Neural progenitor cell (in vitro differentiated cells): ENCODE data around the gene PRKCE. TPM values are rescaled to one million over a fixed set of nuclear protein-coding genes. Genes with fewer than 3 reads are reported as not detected.

Experiments used
- DNase-seq: peaks from one replicate; pipeline ENCODE4 v3.0.0-alpha.2; 2016; ENCODE audit warnings: low spot score
- H2AFZ ChIP-seq: fragments of 200-600 bp; sonication (generic); replicated peaks from 2 replicates; pipeline ENCODE4 v1.6.1; 2016; ENCODE audit warnings: antibody characterized with exemption
- H3F3A ChIP-seq: fragments of 200-600 bp; sonication (generic); 2 replicates; pipeline ENCODE4 v1.6.1; 2016; ENCODE audit warnings: antibody characterized with exemption, low read depth
- H3K27ac ChIP-seq: fragments of 200-600 bp; sonication (generic); 2 replicates; pipeline ENCODE4 v1.5.1; 2016; ENCODE audit warnings: mild to moderate bottlenecking
- H3K27me3 ChIP-seq: fragments of 200-600 bp; sonication (generic); 2 replicates; pipeline ENCODE4 v1.6.1; 2016; ENCODE audit warnings: mild to moderate bottlenecking, moderate library complexity
- H3K36me3 ChIP-seq: fragments of 200-600 bp; sonication (generic); 2 replicates; pipeline ENCODE4 v1.5.1; 2016
- H3K4me1 ChIP-seq: fragments of 200-600 bp; sonication (generic); 2 replicates; pipeline ENCODE4 v1.6.1; 2016; ENCODE audit warnings: mixed run types
- H3K4me2 ChIP-seq: fragments of 200-600 bp; sonication (generic); 2 replicates; pipeline ENCODE4 v1.6.1; 2016
- H3K4me3 ChIP-seq: fragments of 200-600 bp; sonication (generic); 2 replicates; pipeline ENCODE4 v1.5.1; 2016
- H3K79me2 ChIP-seq: fragments of 200-600 bp; sonication (generic); 2 replicates; pipeline ENCODE4 v1.6.1; 2016; ENCODE audit warnings: low read depth
- H3K9ac ChIP-seq: fragments of 200-600 bp; sonication (generic); 2 replicates; pipeline ENCODE4 v1.6.1; 2016
- H3K9me3 ChIP-seq: fragments of 200-600 bp; sonication (generic); 2 replicates; pipeline ENCODE4 v1.5.1; 2016; ENCODE audit warnings: low read depth
- H4K20me1 ChIP-seq: fragments of 200-600 bp; sonication (generic); 2 replicates; pipeline ENCODE4 v1.6.1; 2016; ENCODE audit warnings: low read depth
- H3K27ac Mint-ChIP-seq: 3 replicates; pipeline ENCODE4 v1.8.0; 2021; ENCODE audit warnings: mixed read lengths
- H3K27me3 Mint-ChIP-seq: 2 replicates; pipeline ENCODE4 v1.8.0; 2022; ENCODE audit warnings: low read depth, mild to moderate bottlenecking, inconsistent platforms, moderate library complexity, mixed read lengths; ENCODE audit not compliant: insufficient read depth
- H3K36me3 Mint-ChIP-seq: 3 replicates; pipeline ENCODE4 v1.8.0; 2021; ENCODE audit warnings: mixed read lengths
- H3K4me1 Mint-ChIP-seq: 3 replicates; pipeline ENCODE4 v1.8.0; 2021; ENCODE audit warnings: mixed read lengths
- H3K4me3 Mint-ChIP-seq: 3 replicates; pipeline ENCODE4 v1.8.0; 2021; ENCODE audit warnings: mild to moderate bottlenecking, moderate library complexity, mixed read lengths
- H3K9me3 Mint-ChIP-seq: 3 replicates; pipeline ENCODE4 v1.8.0; 2020; ENCODE audit warnings: mixed read lengths
- CTCF ChIP-seq: fragments of 200-600 bp; sonication (generic); IDR thresholded peaks from 2 replicates; pipeline ENCODE4 v1.5.1; 2017; ENCODE audit warnings: antibody characterized with exemption, mild to moderate bottlenecking
- EZH2 ChIP-seq: fragments of 200-600 bp; sonication (generic); IDR thresholded peaks from 2 replicates; pipeline ENCODE4 v1.6.1; 2017; ENCODE audit warnings: antibody characterized with exemption, mild to moderate bottlenecking, moderate library complexity
- EZH2phosphoT487 ChIP-seq: fragments of 200-600 bp; sonication (generic); IDR thresholded peaks from 2 replicates; pipeline ENCODE4 v1.6.1; 2017; ENCODE audit warnings: antibody characterized with exemption
- total RNA-seq: library from RNA; depleted of rRNA; stranded (reverse); fragments of >200 nt; gene quantifications from 2 replicates; pipeline ENCODE4 v1.2.3, GENCODE V29; 2015; ENCODE audit warnings: low replicate concordance

Gene PRKCE
- total RNA-seq, 1 donor from 2014 or later, result 4.1 TPM

GRCh38 chr2:45631319-45631718 lies 20.2 kb upstream of the PRKCE start:
- H3K4me3 Mint-ChIP-seq, result no peak overlapping the region
- H3K27ac Mint-ChIP-seq, result no peak overlapping the region
- Histone ChIP-seq H3K9me3 (no peaks in the 10 kb centered on the region), H4K20me1 (no peaks in the 10 kb centered on the region), H3K27me3 (no peaks in the 10 kb centered on the region), H3K9ac (no peak overlapping the region), H3K4me3 (no peak overlapping the region), H3K79me2 (no peaks in the 10 kb centered on the region), H3F3A (peaks cover 3% of the 10 kb centered on the region), H3K4me2 (peak overlapping the region; percentile 2), H3K4me1 (peaks cover 14% of the 10 kb centered on the region), H3K36me3 (no peaks in the 10 kb centered on the region), H2AFZ (peak overlapping the region; percentile 28), H3K27ac (no peak overlapping the region)
- no peaks in the 10 kb centered on the region for H3K9me3 Mint-ChIP-seq
- H3K27me3 Mint-ChIP-seq, result peaks cover 2% of the 10 kb centered on the region
- DNase-seq, result no peak
- no peaks in the 10 kb centered on the region for H3K4me1 Mint-ChIP-seq
- TF ChIP-seq EZH2 (no peak), EZH2phosphoT487 (no peak), CTCF (no peak)
- H3K36me3 Mint-ChIP-seq, result no peaks in the 10 kb centered on the region

GRCh38 chr2:45631955-45632354 lies 19.5 kb upstream of the PRKCE start:
- Histone ChIP-seq H3K9me3 (no peaks in the 10 kb centered on the region), H3K79me2 (no peaks in the 10 kb centered on the region), H3K9ac (no peak overlapping the region), H4K20me1 (no peaks in the 10 kb centered on the region), H3K4me3 (no peak overlapping the region), H3F3A (peaks cover 3% of the 10 kb centered on the region), H2AFZ (peak overlapping the region; percentile 21), H3K27me3 (no peaks in the 10 kb centered on the region), H3K4me1 (peaks cover 14% of the 10 kb centered on the region), H3K4me2 (peak overlapping the region; percentile 36), H3K27ac (no peak overlapping the region), H3K36me3 (no peaks in the 10 kb centered on the region)
- H3K27me3 Mint-ChIP-seq, result peaks cover 2% of the 10 kb centered on the region
- H3K36me3 Mint-ChIP-seq, result no peaks in the 10 kb centered on the region
- H3K27ac Mint-ChIP-seq, result no peak overlapping the region
- H3K9me3 Mint-ChIP-seq, result no peaks in the 10 kb centered on the region
- H3K4me3 Mint-ChIP-seq, result no peak overlapping the region
- DNase-seq, result peak; percentile 27
- H3K4me1 Mint-ChIP-seq, result no peaks in the 10 kb centered on the region
- TF ChIP-seq EZH2 (no peak), EZH2phosphoT487 (no peak), CTCF (no peak)

GRCh38 chr2:45634223-45634622 lies 17.3 kb upstream of the PRKCE start:
- Histone ChIP-seq H3K9ac (no peak overlapping the region), H3K27ac (no peak overlapping the region), H3K4me1 (peaks cover 14% of the 10 kb centered on the region), H3K79me2 (no peaks in the 10 kb centered on the region), H3K4me2 (no peak overlapping the region), H3K9me3 (no peaks in the 10 kb centered on the region), H4K20me1 (no peaks in the 10 kb centered on the region), H2AFZ (no peak overlapping the region), H3K27me3 (no peaks in the 10 kb centered on the region), H3F3A (peaks cover 3% of the 10 kb centered on the region), H3K4me3 (no peak overlapping the region), H3K36me3 (no peaks in the 10 kb centered on the region)
- H3K4me1 Mint-ChIP-seq, result no peaks in the 10 kb centered on the region
- DNase-seq, result no peak
- H3K4me3 Mint-ChIP-seq, result no peak overlapping the region
- TF ChIP-seq EZH2phosphoT487, result no peak
- no peak for TF ChIP-seq CTCF
- TF ChIP-seq EZH2, result no peak
- H3K36me3 Mint-ChIP-seq, result no peaks in the 10 kb centered on the region
- no peaks in the 10 kb centered on the region for H3K9me3 Mint-ChIP-seq
- no peak overlapping the region for H3K27ac Mint-ChIP-seq
- H3K27me3 Mint-ChIP-seq, result peaks cover 2% of the 10 kb centered on the region
